ENCODE data around the gene BBOX1.

BBOX1 gene

DNA sequence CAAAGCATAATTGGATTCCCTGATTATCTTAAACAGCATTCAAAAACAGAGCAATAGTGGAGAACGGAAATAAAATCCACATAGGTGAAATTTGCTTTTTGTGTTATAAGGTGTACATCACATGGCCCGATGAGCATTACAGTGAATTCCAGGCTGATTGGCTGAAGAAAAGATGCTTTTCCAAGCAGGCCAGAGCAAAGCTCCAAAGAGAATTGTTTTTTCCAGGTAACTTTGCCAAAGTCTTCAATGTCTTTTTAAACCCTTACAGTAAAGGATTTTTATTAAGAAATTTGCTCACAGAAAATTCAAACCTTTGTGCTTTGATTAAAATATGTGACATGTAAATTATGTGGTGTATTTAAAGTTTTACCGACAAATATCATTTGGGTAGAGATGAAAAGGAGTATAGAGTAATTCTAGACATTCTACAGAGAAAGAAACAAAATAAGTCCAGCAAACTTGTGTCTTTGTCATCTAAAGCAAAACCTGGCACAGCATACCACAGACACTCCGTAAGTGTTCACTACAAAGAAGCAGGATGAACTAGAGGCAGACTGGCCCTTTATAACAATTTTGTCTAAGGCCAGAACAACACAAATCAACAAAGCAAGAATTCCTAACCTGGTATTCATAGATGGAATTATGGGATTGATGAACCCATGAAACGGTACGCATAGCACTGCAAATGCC lies 16.6 kb downstream of the BBOX1 start:
- Histone ChIP-seq H3K9me2 (replicated peaks; ENCODE audit: insufficient read depth, low read length) (no peaks in the 10 kb centered on the region), H3K79me2 (ENCODE audit: insufficient read depth, low read length) (no peaks in the 10 kb centered on the region), H3K9ac (ENCODE audit: low read length) (no peak overlapping the region), H3F3A (ENCODE audit: insufficient read depth) (no peaks in the 10 kb centered on the region), H3K27ac (ENCODE audit: low read depth, low read length) (no peak overlapping the region), H4K20me1 (ENCODE audit: low read depth, low read length) (no peaks in the 10 kb centered on the region), H3K4me2 (ENCODE audit: low read depth, low read length, poor library complexity, severe bottlenecking) (no peak overlapping the region), H3K9me3 (ENCODE audit: insufficient read depth, low read length) (no peaks in the 10 kb centered on the region), H3K36me3 (ENCODE audit: low read length) (no peaks in the 10 kb centered on the region), H3K27me3 (ENCODE audit: low read length) (no peaks in the 10 kb centered on the region), H3K4me3 (ENCODE audit: insufficient read depth, low read length, poor library complexity, severe bottlenecking) (no peak overlapping the region), H2AFZ (ENCODE audit: low read depth, low read length, severe bottlenecking) (no peak overlapping the region)
- TF ChIP-seq, protein P1, sequence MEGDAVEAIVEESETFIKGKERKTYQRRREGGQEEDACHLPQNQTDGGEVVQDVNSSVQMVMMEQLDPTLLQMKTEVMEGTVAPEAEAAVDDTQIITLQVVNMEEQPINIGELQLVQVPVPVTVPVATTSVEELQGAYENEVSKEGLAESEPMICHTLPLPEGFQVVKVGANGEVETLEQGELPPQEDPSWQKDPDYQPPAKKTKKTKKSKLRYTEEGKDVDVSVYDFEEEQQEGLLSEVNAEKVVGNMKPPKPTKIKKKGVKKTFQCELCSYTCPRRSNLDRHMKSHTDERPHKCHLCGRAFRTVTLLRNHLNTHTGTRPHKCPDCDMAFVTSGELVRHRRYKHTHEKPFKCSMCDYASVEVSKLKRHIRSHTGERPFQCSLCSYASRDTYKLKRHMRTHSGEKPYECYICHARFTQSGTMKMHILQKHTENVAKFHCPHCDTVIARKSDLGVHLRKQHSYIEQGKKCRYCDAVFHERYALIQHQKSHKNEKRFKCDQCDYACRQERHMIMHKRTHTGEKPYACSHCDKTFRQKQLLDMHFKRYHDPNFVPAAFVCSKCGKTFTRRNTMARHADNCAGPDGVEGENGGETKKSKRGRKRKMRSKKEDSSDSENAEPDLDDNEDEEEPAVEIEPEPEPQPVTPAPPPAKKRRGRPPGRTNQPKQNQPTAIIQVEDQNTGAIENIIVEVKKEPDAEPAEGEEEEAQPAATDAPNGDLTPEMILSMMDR (IDR thresholded peaks at IDR 0.05; ENCODE audit: insufficient read depth, low read length, poor library complexity, severe bottlenecking): no peak
- TF ChIP-seq EZH2phosphoT487 (conservative IDR thresholded peaks at IDR 0.05; ENCODE audit: low read length): no peak

DNA sequence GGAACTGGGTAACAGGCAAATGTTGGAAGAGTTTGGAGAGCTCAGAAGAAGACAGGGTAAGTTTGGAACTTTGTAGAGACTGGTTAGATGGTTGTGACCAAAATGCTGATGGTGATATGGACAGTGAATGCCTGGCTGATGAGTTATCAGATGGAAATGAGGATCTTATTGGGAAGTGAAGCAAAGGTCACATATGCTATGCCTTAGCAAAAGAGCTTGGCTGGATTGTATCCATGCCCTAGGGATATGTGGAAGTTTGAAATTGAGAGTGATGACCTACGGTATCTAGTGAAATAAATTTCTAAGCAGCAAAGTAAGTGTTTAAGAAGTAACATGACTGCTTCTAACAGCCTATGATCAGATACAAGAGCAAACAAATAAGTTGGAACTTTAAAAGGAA lies 17.8 kb downstream of the BBOX1 start:
- no peaks in the 10 kb centered on the region for H3K9me3 ChIP-seq (ENCODE audit: insufficient read depth, low read length)
- no peak overlapping the region for H3K4me3 ChIP-seq (ENCODE audit: insufficient read depth, low read length, poor library complexity, severe bottlenecking)
- H3K27me3 ChIP-seq (ENCODE audit: low read length): no peaks in the 10 kb centered on the region
- no peaks in the 10 kb centered on the region for H3K79me2 ChIP-seq (ENCODE audit: insufficient read depth, low read length)
- no peaks in the 10 kb centered on the region for H3K36me3 ChIP-seq (ENCODE audit: low read length)
- no peaks in the 10 kb centered on the region for H4K20me1 ChIP-seq (ENCODE audit: low read depth, low read length)
- TF ChIP-seq EZH2phosphoT487 (conservative IDR thresholded peaks at IDR 0.05; ENCODE audit: low read length): no peak
- TF ChIP-seq, protein P1 (IDR thresholded peaks at IDR 0.05; ENCODE audit: insufficient read depth, low read length, poor library complexity, severe bottlenecking): no peak
- no peak overlapping the region for H2AFZ ChIP-seq (ENCODE audit: low read depth, low read length, severe bottlenecking)
- no peaks in the 10 kb centered on the region for H3F3A ChIP-seq (ENCODE audit: insufficient read depth)
- no peak overlapping the region for H3K9ac ChIP-seq (ENCODE audit: low read length)
- no peaks in the 10 kb centered on the region for H3K9me2 ChIP-seq (replicated peaks; ENCODE audit: insufficient read depth, low read length)
- H3K4me2 ChIP-seq (ENCODE audit: low read depth, low read length, poor library complexity, severe bottlenecking): no peak overlapping the region
- no peak overlapping the region for H3K27ac ChIP-seq (ENCODE audit: low read depth, low read length)

DNA sequence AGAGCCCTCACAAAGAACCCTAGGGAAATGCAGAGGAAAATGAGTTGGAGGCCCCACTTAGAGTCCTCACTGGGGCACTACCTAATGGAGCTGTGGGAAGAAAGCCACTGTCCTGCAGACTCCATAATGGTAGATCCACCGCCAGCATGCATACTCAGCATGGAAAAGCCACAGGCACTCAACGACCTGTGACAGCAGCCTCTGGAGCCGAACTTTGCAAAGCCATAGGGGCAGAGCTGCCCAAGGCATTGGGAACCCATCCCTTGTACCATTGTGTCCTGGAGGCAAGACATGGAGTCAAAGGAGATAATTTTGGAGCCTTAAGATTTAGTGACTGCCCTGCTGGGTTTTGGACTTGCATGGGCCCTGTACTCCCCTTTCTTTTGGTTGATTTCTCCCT lies 18.8 kb downstream of the BBOX1 start:
- no peaks in the 10 kb centered on the region for H4K20me1 ChIP-seq (ENCODE audit: low read depth, low read length)
- no peaks in the 10 kb centered on the region for H3F3A ChIP-seq (ENCODE audit: insufficient read depth)
- no peaks in the 10 kb centered on the region for H3K27me3 ChIP-seq (ENCODE audit: low read length)
- H3K9me2 ChIP-seq (replicated peaks; ENCODE audit: insufficient read depth, low read length): no peaks in the 10 kb centered on the region
- no peak overlapping the region for H3K4me2 ChIP-seq (ENCODE audit: low read depth, low read length, poor library complexity, severe bottlenecking)
- no peaks in the 10 kb centered on the region for H3K9me3 ChIP-seq (ENCODE audit: insufficient read depth, low read length)
- no peaks in the 10 kb centered on the region for H3K79me2 ChIP-seq (ENCODE audit: insufficient read depth, low read length)
- no peak overlapping the region for H3K4me3 ChIP-seq (ENCODE audit: insufficient read depth, low read length, poor library complexity, severe bottlenecking)
- no peak overlapping the region for H2AFZ ChIP-seq (ENCODE audit: low read depth, low read length, severe bottlenecking)
- no peaks in the 10 kb centered on the region for H3K36me3 ChIP-seq (ENCODE audit: low read length)
- no peak overlapping the region for H3K9ac ChIP-seq (ENCODE audit: low read length)
- TF ChIP-seq, protein P1 (IDR thresholded peaks at IDR 0.05; ENCODE audit: insufficient read depth, low read length, poor library complexity, severe bottlenecking): no peak
- no peak for TF ChIP-seq EZH2phosphoT487 (conservative IDR thresholded peaks at IDR 0.05; ENCODE audit: low read length)
- no peak overlapping the region for H3K27ac ChIP-seq (ENCODE audit: low read depth, low read length)

All from SU-DHL-6 (cell line).